HepG2 (cell line): ENCODE results near the gene ATP5MC2. TPM values are rescaled to one million over a fixed set of nuclear protein-coding genes. Genes with fewer than 3 reads are reported as not detected.

Source experiments
- ATAC-seq: fragments of 200-7000 bp; cut with Tn5 transposase; 3 replicates; pipeline ENCODE4 v1.9.1; 2020; ENCODE audit warnings: mild to moderate bottlenecking, moderate library complexity
- BruUV-seq: library from RNA; stranded (reverse); fragments of 400-500 nt; replicated peaks from 2 replicates; lab custom pipeline; 2021; lab: Mats Ljungman, UMichigan
- CTCF ChIA-PET: fragments of 300-600 bp; formaldehyde crosslinking; extraction: SDS; loops from one replicate; lab custom pipeline; 2021; ENCODE audit warnings: low total read pairs, inconsistent platforms, low intra/inter-chr PET ratio; lab: Yijun Ruan, JAX
- POLR2A ChIA-PET: fragments of 350-600 bp; sonication (Branson Sonifier 250); formaldehyde crosslinking; loops from one replicate; lab custom pipeline; 2020; ENCODE audit warnings: antibody characterized with exemption, inconsistent platforms; lab: Yijun Ruan, JAX
- DNase-seq: peaks from one replicate; pipeline ENCODE4 v3.0.0-alpha.2; 2015; ENCODE audit warnings: low spot score
- FAIRE-seq: peaks from 3 replicates; lab custom pipeline; 2011; peaks lifted over from hg19 to GRCh38; lab: Jason Lieb, UNC
- H2AFZ ChIP-seq: one replicate; pipeline ENCODE4 v1.6.1; 2011; ENCODE audit warnings: low read length, inconsistent platforms
- H3K27ac ChIP-seq: fragments of 300-600 bp; 3 replicates; pipeline ENCODE4 v1.8.0; 2011; ENCODE audit warnings: mixed run types, mild to moderate bottlenecking, mixed read lengths, low read length, inconsistent platforms; ENCODE audit not compliant: insufficient read depth; ENCODE audit errors: extremely low read length
- H3K27me3 ChIP-seq, 2 experiments: fragments of 200-600 bp in 1 of 2; 2 replicates in 1 of 2; 3 replicates in 1 of 2; pipeline versions ENCODE4 v1.6.0 to v1.8.0; 2011; ENCODE audit warnings: low read length in 2 of 2, mild to moderate bottlenecking in 2 of 2, moderate library complexity in 2 of 2, inconsistent platforms in 1 of 2; ENCODE audit not compliant: insufficient read depth in 2 of 2, control insufficient read depth in 1 of 2
- H3K36me3 ChIP-seq, 2 experiments: fragments of 200-600 bp in 1 of 2; replicated peaks in 1 of 2; 2 replicates in 1 of 2; 3 replicates in 1 of 2; pipeline versions ENCODE4 v1.5.1 to v1.8.0; 2011; ENCODE audit warnings: low read length in 2 of 2, inconsistent platforms in 1 of 2; ENCODE audit not compliant: insufficient read depth in 2 of 2, control insufficient read depth in 1 of 2
- H3K4me1 ChIP-seq: 2 replicates; pipeline ENCODE4 v1.5.1; 2012; ENCODE audit warnings: low read length, inconsistent platforms; ENCODE audit not compliant: insufficient read depth
- H3K4me2 ChIP-seq: 2 replicates; pipeline ENCODE4 v1.6.0; 2011; ENCODE audit warnings: low read depth, low read length, inconsistent platforms
- H3K4me3 ChIP-seq, 3 experiments: fragments of 200-600 bp in 1 of 3; sonication (generic), shearing (Covaris generic) in 1 of 3; replicated peaks in 1 of 3; 2 replicates each; pipeline ENCODE4 v1.5.1; 2011 to 2016; ENCODE audit warnings: low read length in 3 of 3, inconsistent platforms in 2 of 3, low read depth in 2 of 3, mild to moderate bottlenecking in 2 of 3, control low read depth in 1 of 3, mixed read lengths in 1 of 3; ENCODE audit not compliant: insufficient read depth in 1 of 3
- H3K79me2 ChIP-seq: one replicate; pipeline ENCODE4 v1.6.1; 2011; ENCODE audit warnings: low read length, inconsistent platforms; ENCODE audit not compliant: insufficient read depth
- H3K9ac ChIP-seq: 2 replicates; pipeline ENCODE4 v1.6.0; 2011; ENCODE audit warnings: mild to moderate bottlenecking, low read depth, low read length, inconsistent platforms; ENCODE audit not compliant: insufficient read depth
- H3K9me3 ChIP-seq: 2 replicates; pipeline ENCODE4 v1.5.1; 2012; ENCODE audit warnings: mild to moderate bottlenecking, low read length
- H4K20me1 ChIP-seq: 2 replicates; pipeline ENCODE4 v1.6.0; 2011; ENCODE audit warnings: inconsistent platforms, mild to moderate bottlenecking, low read length, moderate library complexity; ENCODE audit not compliant: insufficient read depth
- BATF2 ChIP-seq: sonication (generic); formaldehyde crosslinking; IDR thresholded peaks from 2 replicates; pipeline ENCODE4 v1.8.0; 2022; ENCODE audit warnings: mild to moderate bottlenecking, missing genetic modification reagents, moderate library complexity
- KLF12 ChIP-seq: sonication (generic); formaldehyde crosslinking; IDR thresholded peaks from 2 replicates; pipeline ENCODE4 v1.4.0; 2020; ENCODE audit warnings: missing genetic modification reagents, borderline replicate concordance
- POGZ ChIP-seq: sonication (generic); formaldehyde crosslinking; IDR thresholded peaks from 2 replicates; pipeline ENCODE4 v1.4.0; 2020; ENCODE audit warnings: mild to moderate bottlenecking, missing genetic modification reagents
- PRDM15 ChIP-seq: sonication (generic); formaldehyde crosslinking; IDR thresholded peaks from 2 replicates; pipeline ENCODE4 v1.4.0; 2020; ENCODE audit warnings: missing genetic modification reagents
- SNAI1 ChIP-seq: sonication (generic); formaldehyde crosslinking; IDR thresholded peaks from 2 replicates; pipeline ENCODE4 v1.5.0; 2020; ENCODE audit warnings: mild to moderate bottlenecking, missing genetic modification reagents, borderline replicate concordance
- TFE3 ChIP-seq: IDR thresholded peaks from 2 replicates; pipeline ENCODE4 v1.6.1; 2016
- USF2 ChIP-seq, 2 experiments: sonication (generic) in 1 of 2; formaldehyde crosslinking in 1 of 2; IDR thresholded peaks; 2 replicates each; pipeline versions ENCODE4 v1.5.1 to v1.6.1; 2011 to 2020; ENCODE audit warnings: borderline replicate concordance in 1 of 2, low read depth in 1 of 2, low read length in 1 of 2, mild to moderate bottlenecking in 1 of 2, missing genetic modification reagents in 1 of 2, moderate library complexity in 1 of 2
- ZBTB34 ChIP-seq: sonication (generic); formaldehyde crosslinking; IDR thresholded peaks from 2 replicates; pipeline ENCODE4 v1.8.0; 2022; ENCODE audit warnings: mild to moderate bottlenecking, missing genetic modification reagents
- ZNF230 ChIP-seq: sonication (generic); formaldehyde crosslinking; IDR thresholded peaks from 2 replicates; pipeline ENCODE4 v1.4.0; 2020; ENCODE audit warnings: mild to moderate bottlenecking, missing genetic modification reagents
- ZNF644 ChIP-seq: IDR thresholded peaks from 2 replicates; pipeline ENCODE4 v1.6.1; 2016; ENCODE audit warnings: low read depth
- ZSCAN21 ChIP-seq: sonication (generic); formaldehyde crosslinking; IDR thresholded peaks from 2 replicates; pipeline ENCODE4 v1.8.0; 2022; ENCODE audit warnings: mild to moderate bottlenecking, missing genetic modification reagents, moderate library complexity, borderline replicate concordance
- WGBS: methylation state at CpG from one replicate; pipeline ENCODE4 v1.1.6; 2017; ENCODE audit warnings: low lambda C conversion rate; 5-methylcytosine and 5-hydroxymethylcytosine counted together
- in situ Hi-C: cut with HindIII; loops from 2 replicates; pipeline ENCODE4 v1.10.0; 2017; ENCODE audit warnings: low pct_unique_long_range_greater_than_20kb; ENCODE audit not compliant: extremely low pct_ligation_motif_present
- intact Hi-C: fragments of 100-400 bp; cut with micrococcal nuclease; formaldehyde crosslinking; loops from one replicate; pipeline ENCODE4 v1.10.0; 2022; ENCODE audit not compliant: unreplicated experiment
- polyA plus RNA-seq, 8 experiments: library from polyadenylated mRNA; depleted of rRNA in 3 of 8; stranded (reverse) in 7 of 8; unstranded in 1 of 8; fragments of >200 nt; fragmentation: Illumina TruSeq in 4 of 8; extraction: Trizol in 4 of 8; gene quantifications; 2 replicates each; pipeline versions ENCODE4 v1.2.1 to v1.2.3, GENCODE V29; 2011 to 2016; ENCODE audit warnings: low read depth in 4 of 8, missing spikeins in 1 of 8, mixed read lengths in 1 of 8; ENCODE audit not compliant: insufficient read depth in 1 of 8
- total RNA-seq, 5 experiments: library from RNA; depleted of rRNA; stranded (reverse); fragments of >200 nt; fragmentation: Illumina TruSeq; extraction: Trizol; gene quantifications; 2 replicates each; pipeline ENCODE4 v1.2.3, GENCODE V29; 2016; ENCODE audit warnings: low read depth in 1 of 5

The ATP5MC2 gene
- total and polyA plus RNA-seq, 2 of the 13 experiments (the other 11 are each of a cell fraction or from before 2014, with no cell fraction given): 230 to 257 TPM

GRCh38 chr12:53625373-53625945 lies 50.4 kb downstream of the ATP5MC2 start (continued):
- 0 out of 2 replicates have a peak, but pooled peaks have one; percentile 3 for TF ChIP-seq TFE3 (CRISPR knock-in tag)
- no peak for TF ChIP-seq USF2 (IDR thresholded peaks at IDR 0.05; ENCODE audit: low read depth, low read length)
- 0 out of 2 replicates have a peak, but pooled peaks have one; percentile 13 for TF ChIP-seq USF2 (CRISPR knock-in tag; IDR thresholded peaks at IDR 0.05; ENCODE audit: borderline replicate concordance)
- peak; percentile 5; the same call in 1 of the 2 replicates for TF ChIP-seq KLF12

- in situ Hi-C loops: loop anchor here (5.0 kb wide), 1 partner anchor 52 kb away; the partner anchor contains the start of gene ATP5MC2
- BruUV-seq: no TSS peak
- TF ChIP-seq ZNF230 (0 out of 2 replicates have a peak, but pooled peaks have one; percentile 15), BATF2 (CRISPR knock-in tag) (no peak), POGZ (CRISPR knock-in tag) (no peak), SNAI1 (CRISPR knock-in tag) (0 out of 2 replicates have a peak, but pooled peaks have one; percentile 53), ZNF644 (CRISPR knock-in tag) (no peak), ZBTB34 (CRISPR knock-in tag) (no peak), ZSCAN21 (no peak), PRDM15 (CRISPR knock-in tag) (no peak)
Measured at GRCh38 chr12:53624956-53625355, 50.9 kb downstream of the ATP5MC2 start.

More at GRCh38 chr12:53624956-53625355, 50.9 kb downstream of the ATP5MC2 start:
- no peak for ATAC-seq
- H3K36me3 ChIP-seq: no peaks in the 10 kb centered on the region
- H3K27me3 ChIP-seq: no peaks in the 10 kb centered on the region; a peak in 1 of 5 replicates
- ChIA-PET POLR2A (interaction anchor here (1.2 to 2.4 kb wide), 5 partner anchors 11 to 124 kb away, joined by 6 to 31 read pairs (median 7); partner anchors contain the start of genes ATP5MC2 and TARBP2), CTCF (no interaction called here)
- no peak for DNase-seq
- intact Hi-C loops: loop anchor here (5.0 kb wide), 1 partner anchor 32 kb away; no protein-coding TSS in a partner anchor
- peak overlapping the region; percentile 88 for H3K27ac ChIP-seq
- no peak overlapping the region for H2AFZ ChIP-seq
- H3K79me2 ChIP-seq: peaks cover 52% of the 10 kb centered on the region
- peak overlapping the region; percentile 85 to 95 (median 92) for H3K4me3 ChIP-seq
- H3K9ac ChIP-seq: peak overlapping the region; percentile 89
- H3K4me2 ChIP-seq: peak overlapping the region; percentile 96
- FAIRE-seq: no peak
- H4K20me1 ChIP-seq: no peaks in the 10 kb centered on the region
- 7% methylated on average over 3 of the region's 4 CpGs for WGBS
- H3K9me3 ChIP-seq: no peaks in the 10 kb centered on the region
- H3K4me1 ChIP-seq: peaks cover 28% of the 10 kb centered on the region
